Duodenal mucosa (tissue), 2 donors: ENCODE measurements around the gene DOLPP1.

Experiments used
- H3K27ac ChIP-seq: one replicate; pipeline ENCODE4 v1.7.0; 2013; ENCODE audit warnings: low read depth, low read length
- H3K27me3 ChIP-seq, 2 donors: one replicate each; pipeline ENCODE4 v1.7.0; 2013; ENCODE audit warnings: low read length in 2 of 2, control low read depth in 1 of 2; ENCODE audit not compliant: insufficient read depth in 2 of 2, control insufficient read depth in 1 of 2
- H3K36me3 ChIP-seq, 2 donors: one replicate each; pipeline ENCODE4 v1.7.0; 2013; ENCODE audit warnings: low read length in 2 of 2, control low read depth in 1 of 2; ENCODE audit not compliant: insufficient read depth in 2 of 2, control insufficient read depth in 1 of 2
- H3K4me1 ChIP-seq, 2 donors: one replicate each; pipeline ENCODE4 v1.7.0; 2013; ENCODE audit warnings: low read length in 2 of 2, control low read depth in 1 of 2; ENCODE audit not compliant: insufficient read depth in 2 of 2, control insufficient read depth in 1 of 2
- H3K4me3 ChIP-seq, 2 donors: one replicate each; pipeline ENCODE4 v1.7.0; 2013; ENCODE audit warnings: low read length in 2 of 2, low read depth in 1 of 2
- H3K9ac ChIP-seq, 2 donors: one replicate each; pipeline ENCODE4 v1.7.0; 2013; ENCODE audit warnings: low read length in 2 of 2, low read depth in 1 of 2
- H3K9me3 ChIP-seq, 2 donors: one replicate each; pipeline ENCODE4 v1.7.0; 2013; ENCODE audit warnings: low read length in 2 of 2, control low read depth in 1 of 2; ENCODE audit not compliant: control insufficient read depth in 1 of 2

The DOLPP1 gene

DNA sequence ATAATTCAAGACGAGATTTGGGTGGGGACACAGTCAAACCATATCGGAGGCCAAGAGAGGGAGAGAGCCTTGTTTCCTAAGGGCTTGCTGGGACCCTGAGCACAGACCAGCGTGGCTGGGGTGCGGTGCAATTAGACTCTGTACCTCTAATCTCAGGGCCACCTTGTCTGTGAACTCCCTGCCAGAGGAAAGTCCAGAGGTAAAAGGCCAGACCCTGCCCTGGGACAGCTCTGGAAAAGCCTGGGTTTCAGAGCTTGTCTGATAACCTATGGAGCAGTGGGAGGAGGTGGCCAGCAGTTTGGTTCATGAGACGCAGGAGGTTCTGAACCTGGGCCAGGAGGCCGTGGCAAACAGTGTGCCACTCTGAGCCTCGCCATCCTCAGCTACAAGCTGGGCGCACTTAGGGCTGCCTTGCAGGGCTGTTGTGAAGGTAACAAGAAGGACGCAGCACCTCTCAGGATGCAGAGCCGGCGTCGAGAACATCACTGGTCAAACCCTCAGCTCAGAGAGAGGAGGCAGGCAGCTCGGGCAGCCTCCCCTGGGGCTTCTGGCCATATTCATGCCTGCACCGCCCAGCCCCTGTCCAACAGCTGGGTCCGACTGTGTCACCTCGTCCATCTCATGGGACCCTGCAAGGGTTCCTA lies 4.8 kb upstream of the DOLPP1 start:
- H3K27me3 ChIP-seq, result no peaks in the 10 kb centered on the region
- peak overlapping the region; percentile 45 for H3K27ac ChIP-seq
- peaks cover 4 to 5% of the 10 kb centered on the region in 2 donors for H3K36me3 ChIP-seq
- H3K4me3 ChIP-seq, result no peak overlapping the region
- no peaks in the 10 kb centered on the region for H3K9me3 ChIP-seq
- H3K9ac ChIP-seq, result peak overlapping the region in 1 of 2 donors; percentile 57
- H3K4me1 ChIP-seq, result peaks cover 41 to 52% of the 10 kb centered on the region in 2 donors

DNA sequence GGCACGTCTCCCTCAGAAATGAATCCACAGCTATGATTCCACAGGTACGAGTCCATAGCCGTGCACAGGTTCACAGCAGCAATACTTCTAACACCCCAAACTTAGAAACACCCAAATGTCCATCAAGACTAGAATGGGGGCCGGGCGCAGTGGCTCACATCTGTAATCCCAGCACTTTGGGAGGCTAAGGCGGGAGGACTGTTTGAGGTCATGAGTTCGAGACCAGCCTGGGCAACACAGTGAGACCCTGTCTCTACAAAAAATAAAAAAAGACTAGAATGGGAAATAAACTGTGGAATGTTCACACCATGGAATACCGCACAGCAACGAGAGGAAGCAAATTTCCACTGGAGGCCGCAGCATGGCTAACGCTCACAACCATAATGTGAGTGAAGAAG lies 4.3 kb upstream of the DOLPP1 start:
- peaks cover 37 to 49% of the 10 kb centered on the region in 2 donors for H3K4me1 ChIP-seq
- no peaks in the 10 kb centered on the region for H3K9me3 ChIP-seq
- H3K4me3 ChIP-seq, result no peak overlapping the region
- H3K36me3 ChIP-seq, result peaks cover under 1 to 1% of the 10 kb centered on the region in 2 donors
- peak overlapping the region; percentile 6 to 57 for H3K9ac ChIP-seq
- H3K27ac ChIP-seq, result peak overlapping the region; percentile 45
- no peaks in the 10 kb centered on the region for H3K27me3 ChIP-seq

GRCh38 chr9:129077236-129077635 lies 3.7 kb upstream of the DOLPP1 start:
- peaks cover 37 to 49% of the 10 kb centered on the region in 2 donors for H3K4me1 ChIP-seq
- H3K9ac ChIP-seq, result no peak overlapping the region
- H3K4me3 ChIP-seq, result no peak overlapping the region
- no peaks in the 10 kb centered on the region for H3K36me3 ChIP-seq
- H3K27me3 ChIP-seq, result no peaks in the 10 kb centered on the region
- no peak overlapping the region for H3K27ac ChIP-seq
- no peaks in the 10 kb centered on the region for H3K9me3 ChIP-seq

DNA sequence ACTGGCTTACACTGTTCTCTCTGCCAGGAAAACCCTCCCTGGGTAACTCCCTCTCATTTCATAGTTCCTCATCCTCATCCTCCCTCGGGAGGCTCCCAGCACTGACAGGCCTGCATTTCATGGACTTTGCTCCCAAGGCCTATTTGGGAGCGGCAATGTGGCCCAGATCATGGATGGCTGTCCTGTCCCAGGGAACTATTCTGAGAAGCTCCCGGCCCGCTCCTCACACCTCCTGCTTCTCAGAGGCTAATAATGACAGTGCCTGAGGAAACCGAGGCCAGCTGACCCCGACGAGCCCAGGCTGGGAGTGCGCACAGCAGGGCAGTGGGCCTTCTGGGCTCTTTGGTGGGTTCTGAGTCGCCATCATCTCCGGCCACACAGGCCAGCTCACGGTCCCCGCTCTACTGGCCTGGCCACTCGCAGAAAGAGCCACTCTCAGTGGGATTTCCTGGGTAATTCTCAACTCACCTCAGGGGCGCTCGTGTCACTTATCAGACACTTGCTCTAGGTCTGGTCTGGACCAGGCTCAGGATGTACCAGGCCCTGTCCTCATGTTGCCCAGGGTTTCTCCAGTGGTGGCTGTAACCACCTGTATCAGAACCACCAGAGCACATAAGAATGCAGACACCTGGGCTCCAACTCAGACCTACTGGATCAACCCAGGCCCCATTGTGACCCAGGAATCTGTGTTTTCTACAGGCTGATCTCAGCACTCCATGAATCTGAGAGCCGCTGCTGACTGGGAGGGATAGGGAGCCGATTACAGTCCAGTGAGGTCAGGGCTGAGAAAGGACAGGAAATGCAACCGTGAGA lies 2.0 kb upstream of the DOLPP1 start:
- no peaks in the 10 kb centered on the region for H3K9me3 ChIP-seq
- H3K4me3 ChIP-seq, result peak overlapping the region; percentile 36 to 40
- peak overlapping the region; percentile 71 for H3K27ac ChIP-seq
- peaks cover 0 to 8% of the 10 kb centered on the region in 2 donors for H3K36me3 ChIP-seq
- H3K9ac ChIP-seq, result peak overlapping the region in 1 of 2 donors; percentile 43
- no peaks in the 10 kb centered on the region for H3K27me3 ChIP-seq
- peaks cover 52 to 64% of the 10 kb centered on the region in 2 donors for H3K4me1 ChIP-seq

GRCh38 chr9:129079829-129080228 lies 1.1 kb upstream of the DOLPP1 start:
- Histone ChIP-seq H3K4me3 (peak overlapping the region; percentile 76 to 93), H3K9me3 (no peaks in the 10 kb centered on the region), H3K4me1 (peaks cover 54 to 71% of the 10 kb centered on the region in 2 donors), H3K27ac (no peak overlapping the region), H3K36me3 (peaks cover 0 to 12% of the 10 kb centered on the region in 2 donors), H3K9ac (peak overlapping the region in 1 of 2 donors; percentile 40), H3K27me3 (no peaks in the 10 kb centered on the region)

GRCh38 chr9:129080298-129080600 lies 662 bp upstream of the DOLPP1 start:
- Histone ChIP-seq H3K27ac (peak overlapping the region; percentile 17), H3K9me3 (no peaks in the 10 kb centered on the region), H3K36me3 (peaks cover 2 to 16% of the 10 kb centered on the region in 2 donors), H3K9ac (peak overlapping the region; percentile 40 to 62), H3K4me1 (peaks cover 54 to 71% of the 10 kb centered on the region in 2 donors), H3K27me3 (no peaks in the 10 kb centered on the region), H3K4me3 (peak overlapping the region; percentile 76 to 93)

DNA sequence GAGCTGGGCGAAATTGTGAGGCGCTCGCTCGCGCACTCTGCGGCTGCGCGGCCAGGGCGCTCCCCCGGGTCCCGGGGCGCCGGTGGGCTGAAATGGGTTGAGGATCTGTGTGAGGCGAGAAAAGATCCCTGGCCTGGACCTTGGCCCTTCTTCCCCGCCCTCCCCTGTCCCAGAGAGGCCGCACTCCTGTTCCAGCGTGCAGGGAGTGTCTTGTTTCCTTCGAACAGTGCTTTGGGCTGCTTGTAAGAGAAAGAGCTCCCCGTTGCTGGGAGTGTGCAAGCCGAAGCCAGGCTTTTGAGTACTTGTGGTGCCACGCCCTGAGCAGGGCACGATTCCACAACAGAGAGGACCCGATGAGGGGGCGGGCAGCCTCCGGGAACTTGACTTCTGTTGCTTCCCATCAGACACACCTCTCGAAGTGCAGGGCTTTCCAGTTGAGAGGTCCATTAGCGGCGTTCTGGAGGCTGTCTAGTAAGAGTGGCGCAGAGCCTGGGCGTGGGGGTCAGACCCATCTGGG lies 535 bp downstream of the DOLPP1 start:
- peaks cover 46 to 59% of the 10 kb centered on the region in 2 donors for H3K4me1 ChIP-seq
- peak overlapping the region; percentile 79 to 93 for H3K4me3 ChIP-seq
- H3K27ac ChIP-seq, result peak overlapping the region; percentile 85
- no peaks in the 10 kb centered on the region for H3K27me3 ChIP-seq
- peaks cover 14 to 28% of the 10 kb centered on the region in 2 donors for H3K36me3 ChIP-seq
- no peaks in the 10 kb centered on the region for H3K9me3 ChIP-seq
- peak overlapping the region; percentile 72 to 73 for H3K9ac ChIP-seq

- peak overlapping the region; percentile 23 to 30 for H3K4me3 ChIP-seq
- H3K27me3 ChIP-seq, result no peaks in the 10 kb centered on the region
- H3K4me1 ChIP-seq, result peaks cover 30 to 42% of the 10 kb centered on the region in 2 donors
- peak overlapping the region; percentile 18 to 72 for H3K9ac ChIP-seq
- no peak overlapping the region for H3K27ac ChIP-seq
- H3K9me3 ChIP-seq, result no peaks in the 10 kb centered on the region
- H3K36me3 ChIP-seq, result peaks cover 27 to 46% of the 10 kb centered on the region in 2 donors
Observed at GRCh38 chr9:129084087-129084486, 3.2 kb downstream of the DOLPP1 start.

- no peak overlapping the region for H3K4me3 ChIP-seq
- no peak overlapping the region for H3K9ac ChIP-seq
- peaks cover 30 to 52% of the 10 kb centered on the region in 2 donors for H3K36me3 ChIP-seq
Observed at GRCh38 chr9:129089246-129089645, 8.3 kb downstream of the DOLPP1 start.

More at GRCh38 chr9:129089246-129089645, 8.3 kb downstream of the DOLPP1 start:
- Histone ChIP-seq H3K4me1 (peaks cover 0 to 3% of the 10 kb centered on the region in 2 donors), H3K9me3 (no peaks in the 10 kb centered on the region), H3K27me3 (no peaks in the 10 kb centered on the region), H3K27ac (no peak overlapping the region)
